AG09319 (cell line): ENCODE data around the gene CNIH2.

Experiments
- DNase-seq: peaks from one replicate; pipeline ENCODE4 v3.0.0-alpha.2; 2010; ENCODE audit warnings: low read depth; ENCODE audit errors: extremely low read depth
- CTCF ChIP-seq: IDR thresholded peaks from 2 replicates; pipeline ENCODE4 v1.5.1; 2011; ENCODE audit warnings: low read depth, mild to moderate bottlenecking, inconsistent platforms, low read length, moderate library complexity

The CNIH2 gene

GRCh38 chr11:66278363-66279091 lies 552 bp downstream of the CNIH2 start:
- no peak for DNase-seq
- TF ChIP-seq CTCF: no peak

GRCh38 chr11:66279092-66279734 lies 1.2 kb downstream of the CNIH2 start:
- TF ChIP-seq CTCF: no peak
- DNase-seq: no peak

DNA sequence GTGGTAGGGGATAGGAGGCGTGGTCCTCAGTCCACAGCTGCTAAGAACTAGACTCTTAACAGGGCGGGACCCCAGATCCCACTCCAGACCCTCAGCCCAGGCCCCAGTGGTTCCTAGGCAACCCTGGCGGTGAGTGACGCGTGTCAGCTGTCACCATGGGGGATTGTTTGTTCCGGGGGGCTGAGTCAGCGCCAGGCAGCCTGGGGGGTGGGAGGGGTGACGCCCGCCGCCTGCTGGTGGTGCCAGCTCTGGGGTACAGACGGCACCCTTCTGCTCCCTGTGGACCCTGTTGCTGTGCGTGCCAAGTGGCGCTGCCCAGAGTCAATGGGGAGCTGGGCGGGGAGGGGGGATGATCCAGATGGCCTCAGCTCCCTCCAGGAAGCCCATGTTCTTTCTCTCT lies 2.5 kb downstream of the CNIH2 start:
- no peak for DNase-seq
- TF ChIP-seq CTCF: no peak

DNA sequence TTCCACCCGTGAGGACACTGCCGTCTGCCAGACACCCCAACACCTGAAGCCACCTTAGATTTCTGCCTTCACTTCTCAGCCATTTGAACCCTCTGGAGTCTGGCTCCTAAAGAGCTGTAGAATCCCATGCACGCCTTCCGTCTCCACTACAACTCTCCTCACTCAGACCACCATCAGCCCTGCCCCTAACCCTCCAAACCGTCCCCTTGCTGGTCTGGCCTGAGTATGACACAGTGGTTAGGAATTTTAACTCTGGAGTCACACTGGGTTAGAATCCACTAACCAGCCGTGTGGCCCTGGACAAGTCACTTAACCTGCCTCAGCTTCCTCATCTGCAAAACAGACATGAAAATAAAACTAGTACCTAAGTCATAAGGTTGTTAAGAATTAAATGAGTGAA lies 3.0 kb downstream of the CNIH2 start:
- no peak for TF ChIP-seq CTCF
- no peak for DNase-seq

DNA sequence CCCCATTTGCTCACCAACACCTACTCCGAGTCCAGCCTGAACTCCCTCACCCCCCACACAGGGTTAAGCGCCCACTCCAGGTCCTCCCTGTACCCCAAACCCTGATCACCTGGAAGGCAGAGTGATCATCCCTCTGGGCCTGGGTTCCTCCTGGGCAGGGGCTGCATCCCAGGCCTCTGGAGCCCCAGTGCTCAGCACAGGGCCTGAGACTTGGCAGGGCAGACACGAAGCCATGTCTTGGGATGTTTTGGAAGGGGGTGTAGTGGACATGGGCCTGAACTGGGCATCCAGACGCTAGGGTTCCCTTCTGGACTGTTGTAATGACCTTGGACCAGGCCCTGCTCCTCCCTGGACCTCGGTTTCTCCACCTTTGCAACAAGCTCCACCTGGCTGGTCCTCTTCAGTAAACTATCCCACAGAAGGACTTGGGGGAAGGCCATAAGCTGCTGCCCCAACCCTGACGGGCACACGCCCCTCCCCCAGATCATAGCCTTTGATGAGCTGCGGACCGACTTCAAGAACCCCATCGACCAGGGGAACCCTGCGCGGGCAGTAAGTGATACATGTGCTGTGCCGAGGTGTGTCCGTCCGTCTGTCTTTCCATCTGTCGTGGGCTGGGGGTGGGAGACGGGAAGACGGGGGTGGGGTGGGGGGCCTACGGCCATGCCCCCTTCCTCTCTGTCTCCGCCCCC lies 3.9 kb downstream of the CNIH2 start:
- DNase-seq: no peak
- TF ChIP-seq CTCF: no peak

GRCh38 chr11:66282468-66283455 lies 4.8 kb downstream of the CNIH2 start:
- TF ChIP-seq CTCF: peak; percentile 95
- peak; percentile 83 for DNase-seq
